IMR-90 (cell line): ENCODE results near the gene GPR27. TPM values are rescaled to one million over a fixed set of nuclear protein-coding genes. Genes with fewer than 3 reads are reported as not detected.

Experiments
- ATAC-seq: fragments of 200-7000 bp; cut with Tn5 transposase; 2 replicates; pipeline ENCODE4 v1.9.1; 2020; ENCODE audit warnings: low read depth, mild to moderate bottlenecking, moderate library complexity
- BruUV-seq: library from RNA; stranded (reverse); fragments of 400-500 nt; replicated peaks from 2 replicates; lab custom pipeline; 2021; lab: Mats Ljungman, UMichigan
- CTCF ChIA-PET: fragments of 300-600 bp; formaldehyde crosslinking; extraction: SDS; loops from one replicate; lab custom pipeline; 2021; ENCODE audit warnings: antibody characterized with exemption; lab: Yijun Ruan, JAX
- POLR2A ChIA-PET: fragments of 300-600 bp; sonication (Branson Sonifier 250); formaldehyde crosslinking; loops from one replicate; lab custom pipeline; 2022; ENCODE audit warnings: antibody characterized with exemption; ENCODE audit not compliant: unreplicated experiment; lab: Charles Lee
- DNase-seq: peaks from one replicate; pipeline ENCODE4 v3.0.0; 2013
- H2AFZ ChIP-seq: replicated peaks from 2 replicates; pipeline ENCODE3; 2013; ENCODE audit warnings: low read length, mild to moderate bottlenecking; ENCODE audit not compliant: poor library complexity
- H2AK5ac ChIP-seq: 2 replicates; pipeline ENCODE4 v1.6.1; 2013; ENCODE audit warnings: low read depth, low read length, inconsistent platforms
- H2AK9ac ChIP-seq: replicated peaks from 2 replicates; pipeline ENCODE3; 2013; ENCODE audit warnings: mild to moderate bottlenecking, low read depth, low read length, moderate library complexity; ENCODE audit not compliant: poor library complexity
- H2BK120ac ChIP-seq: 2 replicates; pipeline ENCODE4 v1.6.1; 2013; ENCODE audit warnings: low read depth, low read length, inconsistent platforms
- H2BK15ac ChIP-seq: 3 replicates; pipeline ENCODE4 v1.6.1; 2013; ENCODE audit warnings: low read depth, low read length, inconsistent platforms
- H2BK20ac ChIP-seq: 2 replicates; pipeline ENCODE4 v1.6.1; 2013; ENCODE audit warnings: low read depth, mild to moderate bottlenecking, inconsistent platforms, low read length, moderate library complexity
- H2BK5ac ChIP-seq: 2 replicates; pipeline ENCODE4 v1.6.1; 2013; ENCODE audit warnings: mild to moderate bottlenecking, low read depth, low read length, inconsistent platforms; ENCODE audit not compliant: poor library complexity, severe bottlenecking
- H3K14ac ChIP-seq: replicated peaks from 2 replicates; pipeline ENCODE4 v1.6.1; 2013; ENCODE audit warnings: low read depth, low read length, inconsistent platforms
- H3K18ac ChIP-seq: 2 replicates; pipeline ENCODE4 v1.6.1; 2013; ENCODE audit warnings: low read depth, low read length, control low read depth
- H3K23ac ChIP-seq: 2 replicates; pipeline ENCODE4 v1.6.1; 2013; ENCODE audit warnings: low read depth, low read length, inconsistent platforms
- H3K27ac ChIP-seq: 2 replicates; pipeline ENCODE4 v1.5.1; 2013; ENCODE audit warnings: mild to moderate bottlenecking, control low read depth, low read length; ENCODE audit not compliant: insufficient read depth
- H3K27me3 ChIP-seq: 2 replicates; pipeline ENCODE4 v1.6.1; 2013; ENCODE audit warnings: low read length; ENCODE audit not compliant: control insufficient read depth, insufficient read depth
- H3K36me3 ChIP-seq: 2 replicates; pipeline ENCODE4 v1.6.1; 2013; ENCODE audit warnings: low read length, mixed read lengths; ENCODE audit not compliant: control insufficient read depth, insufficient read depth
- H3K4ac ChIP-seq: 2 replicates; pipeline ENCODE4 v1.6.1; 2013; ENCODE audit warnings: low read depth, low read length, inconsistent platforms
- H3K4me1 ChIP-seq: 2 replicates; pipeline ENCODE4 v1.6.1; 2013; ENCODE audit warnings: low read length, mixed read lengths; ENCODE audit not compliant: control insufficient read depth, insufficient read depth
- H3K4me2 ChIP-seq: 2 replicates; pipeline ENCODE4 v1.6.1; 2013; ENCODE audit warnings: low read depth, mild to moderate bottlenecking, control low read depth, low read length, moderate library complexity
- H3K4me3 ChIP-seq: 2 replicates; pipeline ENCODE4 v1.5.1; 2013; ENCODE audit warnings: low read depth, mild to moderate bottlenecking, control low read depth, low read length, moderate library complexity; ENCODE audit not compliant: insufficient read depth
- H3K56ac ChIP-seq: 2 replicates; pipeline ENCODE4 v1.6.1; 2013; ENCODE audit warnings: low read length, inconsistent platforms; ENCODE audit not compliant: insufficient read depth; ENCODE audit errors: extremely low read depth
- H3K79me1 ChIP-seq, 2 experiments: 2 replicates each; pipeline ENCODE4 v1.6.1; 2013; ENCODE audit warnings: low read length in 2 of 2, inconsistent platforms in 1 of 2, low read depth in 1 of 2
- H3K9ac ChIP-seq: 2 replicates; pipeline ENCODE4 v1.6.1; 2013; ENCODE audit warnings: low read depth, low read length, control low read depth
- H3K9me1 ChIP-seq: 2 replicates; pipeline ENCODE4 v1.6.1; 2013; ENCODE audit warnings: low read length, inconsistent platforms; ENCODE audit not compliant: insufficient read depth
- H3K9me3 ChIP-seq: 2 replicates; pipeline ENCODE4 v1.6.1; 2013; ENCODE audit warnings: low read length; ENCODE audit not compliant: control insufficient read depth, insufficient read depth
- H4K20me1 ChIP-seq: 2 replicates; pipeline ENCODE4 v1.6.1; 2013; ENCODE audit warnings: low read length, inconsistent platforms; ENCODE audit not compliant: insufficient read depth
- H4K5ac ChIP-seq: 2 replicates; pipeline ENCODE4 v1.6.1; 2013; ENCODE audit warnings: mild to moderate bottlenecking, low read depth, low read length, control low read depth
- H4K8ac ChIP-seq, 2 experiments: 2 replicates each; pipeline ENCODE4 v1.6.1; 2013; ENCODE audit warnings: low read depth in 2 of 2, low read length in 2 of 2, control low read depth in 1 of 2, inconsistent platforms in 1 of 2
- H4K91ac ChIP-seq: 2 replicates; pipeline ENCODE4 v1.6.1; 2013; ENCODE audit warnings: low read depth, low read length, inconsistent platforms; ENCODE audit not compliant: insufficient read depth
- BHLHE40 ChIP-seq: fragments of 150-350 bp; IDR thresholded peaks from 2 replicates; pipeline ENCODE4 v1.6.1; 2016; ENCODE audit warnings: mild to moderate bottlenecking, low read depth, low read length
- CEBPB ChIP-seq: IDR thresholded peaks from 2 replicates; pipeline ENCODE4 v1.6.1; 2012; ENCODE audit warnings: low read depth, low read length, improper control_type of control experiment
- CHD1 ChIP-seq: IDR thresholded peaks from 2 replicates; pipeline ENCODE4 v1.6.1; 2012; ENCODE audit warnings: low read depth, low read length, improper control_type of control experiment
- FOS ChIP-seq: fragments of 150-350 bp; IDR thresholded peaks from 2 replicates; pipeline ENCODE4 v1.6.1; 2016; ENCODE audit warnings: low read depth, low read length
- MAFK ChIP-seq: IDR thresholded peaks from 2 replicates; pipeline ENCODE4 v1.6.1; 2012; ENCODE audit warnings: low read depth, low read length, improper control_type of control experiment
- MAZ ChIP-seq: IDR thresholded peaks from 2 replicates; pipeline ENCODE4 v1.6.1; 2012; ENCODE audit warnings: low read depth, mild to moderate bottlenecking, low read length, improper control_type of control experiment, moderate library complexity, borderline replicate concordance
- MXI1 ChIP-seq: IDR thresholded peaks from 2 replicates; pipeline ENCODE4 v1.6.1; 2012; ENCODE audit warnings: low read depth, mild to moderate bottlenecking, low read length, moderate library complexity, borderline replicate concordance
- NFE2L2 ChIP-seq: fragments of 150-350 bp; IDR thresholded peaks from 2 replicates; pipeline ENCODE4 v1.6.1; 2016; ENCODE audit warnings: low read depth, mild to moderate bottlenecking, low read length
- POLR2A ChIP-seq: IDR thresholded peaks from 2 replicates; pipeline ENCODE4 v1.6.1; 2012; ENCODE audit warnings: mild to moderate bottlenecking, low read depth, low read length
- RAD21 ChIP-seq: IDR thresholded peaks from 2 replicates; pipeline ENCODE4 v1.6.1; 2012; ENCODE audit warnings: low read length, improper control_type of control experiment
- RCOR1 ChIP-seq: IDR thresholded peaks from 2 replicates; pipeline ENCODE4 v1.6.1; 2012; ENCODE audit warnings: mild to moderate bottlenecking, low read length, improper control_type of control experiment; ENCODE audit not compliant: insufficient replicate concordance
- RFX5 ChIP-seq: IDR thresholded peaks from 2 replicates; pipeline ENCODE4 v1.8.0; 2012; ENCODE audit warnings: low read depth, mild to moderate bottlenecking, low read length, moderate library complexity
- SMC3 ChIP-seq: fragments of 150-350 bp; IDR thresholded peaks from 2 replicates; pipeline ENCODE4 v1.6.1; 2016; ENCODE audit warnings: low read depth, mild to moderate bottlenecking, antibody characterized with exemption, low read length, moderate library complexity
- WGBS, 2 experiments: methylation state at CpG; one replicate each; pipeline versions ENCODE4 v1.1.5 to v1.1.7; 2013; ENCODE audit warnings: missing lambda C conversion rate in 2 of 2; ENCODE audit not compliant: insufficient read length in 1 of 2; ENCODE audit errors: extremely low coverage in 2 of 2; 5-methylcytosine and 5-hydroxymethylcytosine counted together
- dilution Hi-C: fragments of 300-500 bp; cut with HindIII; formaldehyde crosslinking; loops from one replicate; pipeline ENCODE4 v1.14.3; 2018; ENCODE audit warnings: low sequenced_read_pairs; ENCODE audit not compliant: unreplicated experiment
- in situ Hi-C: fragments of 300-500 bp; cut with MboI; formaldehyde crosslinking; loops from 3 replicates; pipeline ENCODE4 v1.14.3; 2019; ENCODE audit warnings: low sequenced_read_pairs, inconsistent platforms, mixed read lengths
- intact Hi-C: fragments of 100-400 bp; cut with micrococcal nuclease; formaldehyde crosslinking; loops from 2 replicates; pipeline ENCODE4 v1.10.0; 2022
- polyA plus RNA-seq, 3 experiments: library from polyadenylated mRNA; depleted of rRNA; stranded (reverse); fragments of >200 nt; gene quantifications; 2 replicates each; pipeline ENCODE4 v1.2.3, GENCODE V29; 2012; ENCODE audit warnings: low replicate concordance in 1 of 3
- total RNA-seq: library from RNA; depleted of rRNA; stranded (reverse); fragments of >200 nt; gene quantifications from 2 replicates; pipeline ENCODE4 v1.2.3, GENCODE V29; 2012
- TF ChIP-seq, protein P1 (sequence below): fragments of 150-350 bp; IDR thresholded peaks from 2 replicates; pipeline ENCODE4 v1.6.1; 2016; ENCODE audit warnings: low read depth, mild to moderate bottlenecking, low read length, moderate library complexity, borderline replicate concordance
- TF ChIP-seq, protein P2 (sequence below): conservative IDR thresholded peaks from 2 replicates; pipeline ENCODE4 v1.5.1; 2012; ENCODE audit warnings: mild to moderate bottlenecking, low read depth, low read length, improper control_type of control experiment
- TF ChIP-seq, protein P3 (sequence below): fragments of 150-350 bp; IDR thresholded peaks from 2 replicates; pipeline ENCODE4 v1.6.1; 2017; ENCODE audit warnings: mild to moderate bottlenecking, antibody characterized with exemption, low read length, low read depth

The GPR27 gene
- total and polyA plus RNA-seq, 2 of the 4 experiments (the other 2 are of a cell fraction), result not detected

DNA sequence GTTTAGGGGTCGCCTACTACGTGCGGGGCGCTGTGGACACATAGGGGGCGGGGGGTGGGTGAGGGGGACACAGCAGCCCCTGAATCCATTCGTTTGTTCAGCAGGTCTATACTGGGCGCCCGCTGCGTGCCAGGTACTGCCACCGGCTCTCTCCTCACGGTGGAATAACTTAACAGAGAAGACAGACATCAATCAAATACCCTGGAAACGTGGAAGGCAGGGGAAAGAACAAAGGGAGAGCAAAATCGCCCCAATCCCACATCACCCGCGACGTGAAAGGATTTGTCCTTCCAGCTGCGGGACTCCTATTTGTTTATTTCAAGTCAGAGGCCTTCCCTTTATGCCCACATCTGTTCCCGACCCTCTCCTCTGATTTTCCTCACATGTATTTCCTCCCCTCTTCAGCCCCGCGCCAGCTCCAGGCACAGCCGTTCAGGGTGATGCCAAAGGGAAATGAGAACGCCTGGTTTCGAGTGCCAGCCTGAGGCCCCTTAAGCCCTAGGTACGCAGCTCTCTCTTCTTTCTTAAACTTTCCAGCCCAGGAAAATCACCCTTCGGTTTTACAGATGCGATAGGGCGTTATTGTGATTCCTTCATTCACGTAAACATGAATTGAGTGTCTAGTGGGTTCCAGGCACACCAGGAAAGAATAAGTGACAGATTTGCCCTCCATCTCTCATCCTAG lies 32.0 kb downstream of the GPR27 start:
- Histone ChIP-seq H2BK5ac (no peak overlapping the region), H3K27me3 (peaks cover 47% of the 10 kb centered on the region), H4K20me1 (no peaks in the 10 kb centered on the region), H3K4me2 (no peak overlapping the region; the same call in 1 of the 2 replicates), H2BK20ac (no peak overlapping the region), H3K14ac (no peak overlapping the region), H3K9ac (no peak overlapping the region), H4K91ac (no peak overlapping the region), H3K27ac (no peak overlapping the region), H3K4me1 (no peaks in the 10 kb centered on the region), H2BK120ac (no peak overlapping the region), H3K79me1 (no peaks in the 10 kb centered on the region), H3K9me1 (no peaks in the 10 kb centered on the region), H2AFZ (no peak overlapping the region), H3K36me3 (no peaks in the 10 kb centered on the region), H3K9me3 (no peaks in the 10 kb centered on the region), H3K23ac (no peak overlapping the region), H3K4ac (no peak overlapping the region), H2AK9ac (no peak overlapping the region), H2AK5ac (no peak overlapping the region), H3K56ac (no peak overlapping the region), H3K18ac (no peak overlapping the region), H4K5ac (no peak overlapping the region), H2BK15ac (no peak overlapping the region), H4K8ac (no peak overlapping the region), H3K4me3 (no peak overlapping the region)
- ChIA-PET CTCF (interaction anchor here (1.2 kb wide), 1 partner anchor 7 kb away, joined by 3 read pairs; no protein-coding TSS in a partner anchor), POLR2A (no interaction called here)
- no TSS peak for BruUV-seq
- in situ Hi-C loops, result no loop called here
- dilution Hi-C loops, result no loop called here
- TF ChIP-seq, protein P1, sequence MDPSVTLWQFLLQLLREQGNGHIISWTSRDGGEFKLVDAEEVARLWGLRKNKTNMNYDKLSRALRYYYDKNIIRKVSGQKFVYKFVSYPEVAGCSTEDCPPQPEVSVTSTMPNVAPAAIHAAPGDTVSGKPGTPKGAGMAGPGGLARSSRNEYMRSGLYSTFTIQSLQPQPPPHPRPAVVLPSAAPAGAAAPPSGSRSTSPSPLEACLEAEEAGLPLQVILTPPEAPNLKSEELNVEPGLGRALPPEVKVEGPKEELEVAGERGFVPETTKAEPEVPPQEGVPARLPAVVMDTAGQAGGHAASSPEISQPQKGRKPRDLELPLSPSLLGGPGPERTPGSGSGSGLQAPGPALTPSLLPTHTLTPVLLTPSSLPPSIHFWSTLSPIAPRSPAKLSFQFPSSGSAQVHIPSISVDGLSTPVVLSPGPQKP, result no peak
- TF ChIP-seq FOS, result no peak
- no peak for TF ChIP-seq MXI1
- no peak for TF ChIP-seq CEBPB
- TF ChIP-seq RFX5, result no peak
- no peak for TF ChIP-seq MAFK
- no peak for TF ChIP-seq RCOR1
- no peak for TF ChIP-seq NFE2L2
- TF ChIP-seq, protein P2, sequence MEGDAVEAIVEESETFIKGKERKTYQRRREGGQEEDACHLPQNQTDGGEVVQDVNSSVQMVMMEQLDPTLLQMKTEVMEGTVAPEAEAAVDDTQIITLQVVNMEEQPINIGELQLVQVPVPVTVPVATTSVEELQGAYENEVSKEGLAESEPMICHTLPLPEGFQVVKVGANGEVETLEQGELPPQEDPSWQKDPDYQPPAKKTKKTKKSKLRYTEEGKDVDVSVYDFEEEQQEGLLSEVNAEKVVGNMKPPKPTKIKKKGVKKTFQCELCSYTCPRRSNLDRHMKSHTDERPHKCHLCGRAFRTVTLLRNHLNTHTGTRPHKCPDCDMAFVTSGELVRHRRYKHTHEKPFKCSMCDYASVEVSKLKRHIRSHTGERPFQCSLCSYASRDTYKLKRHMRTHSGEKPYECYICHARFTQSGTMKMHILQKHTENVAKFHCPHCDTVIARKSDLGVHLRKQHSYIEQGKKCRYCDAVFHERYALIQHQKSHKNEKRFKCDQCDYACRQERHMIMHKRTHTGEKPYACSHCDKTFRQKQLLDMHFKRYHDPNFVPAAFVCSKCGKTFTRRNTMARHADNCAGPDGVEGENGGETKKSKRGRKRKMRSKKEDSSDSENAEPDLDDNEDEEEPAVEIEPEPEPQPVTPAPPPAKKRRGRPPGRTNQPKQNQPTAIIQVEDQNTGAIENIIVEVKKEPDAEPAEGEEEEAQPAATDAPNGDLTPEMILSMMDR, result no peak
- no peak for TF ChIP-seq POLR2A
- no peak for TF ChIP-seq BHLHE40
- TF ChIP-seq CHD1, result no peak
- no peak for TF ChIP-seq MAZ
- no peak for TF ChIP-seq SMC3
- TF ChIP-seq, protein P3, sequence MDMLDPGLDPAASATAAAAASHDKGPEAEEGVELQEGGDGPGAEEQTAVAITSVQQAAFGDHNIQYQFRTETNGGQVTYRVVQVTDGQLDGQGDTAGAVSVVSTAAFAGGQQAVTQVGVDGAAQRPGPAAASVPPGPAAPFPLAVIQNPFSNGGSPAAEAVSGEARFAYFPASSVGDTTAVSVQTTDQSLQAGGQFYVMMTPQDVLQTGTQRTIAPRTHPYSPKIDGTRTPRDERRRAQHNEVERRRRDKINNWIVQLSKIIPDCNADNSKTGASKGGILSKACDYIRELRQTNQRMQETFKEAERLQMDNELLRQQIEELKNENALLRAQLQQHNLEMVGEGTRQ, result no peak
- TF ChIP-seq RAD21, result no peak
- intact Hi-C loops, result no loop called here
- ATAC-seq (no peak), DNase-seq (no peak)
- 0% methylated on average over 3 of the region's 28 CpGs; no CpG with 5 or more reads in 1 of the 2 experiments for WGBS, 2 experiments
